GM12892 (cell line): ENCODE data around the gene PARP1.

Source experiments
- POLR2AphosphoS5 ChIP-seq: IDR thresholded peaks from 2 replicates; pipeline ENCODE4 v1.6.1; 2011; ENCODE audit warnings: low read depth, low read length, control low read depth
- TAF1 ChIP-seq: IDR thresholded peaks from 2 replicates; pipeline ENCODE4 v1.6.1; 2011; ENCODE audit warnings: low read depth, mild to moderate bottlenecking, control low read depth, low read length, borderline replicate concordance

- TF ChIP-seq TAF1, result no peak
- no peak for TF ChIP-seq POLR2AphosphoS5
Observed at GRCh38 chr1:226371866-226372490, 35.9 kb downstream of the PARP1 start.
